Activated T-cell treated with anti-CD3 and anti-CD28 coated beads, Interleukin-2, amount 50 U/mL, for 4 hours (primary cell): Measurements from ENCODE around the gene KLHL17. TPM values are rescaled to one million over a fixed set of nuclear protein-coding genes. Genes with fewer than 3 reads are reported as not detected.

Experiments
- ATAC-seq, 2 donors: fragments of 200-7000 bp; cut with Tn5 transposase; one replicate each; pipeline ENCODE4 v1.10.0; 2021
- DNase-seq: peaks from one replicate; pipeline ENCODE4 v3.0.0-alpha.2; 2020
- H3K27me3 Mint-ChIP-seq: one replicate; pipeline ENCODE4 v1.8.0; 2021; ENCODE audit warnings: low read depth, mixed read lengths
- H3K36me3 Mint-ChIP-seq: one replicate; pipeline ENCODE4 v1.8.0; 2022; ENCODE audit warnings: mixed read lengths; ENCODE audit not compliant: insufficient read depth
- H3K4me1 Mint-ChIP-seq: one replicate; pipeline ENCODE4 v1.8.0; 2021; ENCODE audit warnings: low read depth, mixed read lengths
- H3K4me3 Mint-ChIP-seq: one replicate; pipeline ENCODE4 v1.8.0; 2021; ENCODE audit warnings: mild to moderate bottlenecking, moderate library complexity, mixed read lengths
- H3K9me3 Mint-ChIP-seq: one replicate; pipeline ENCODE4 v1.8.0; 2021; ENCODE audit warnings: mixed read lengths
- total RNA-seq, 3 donors: library from RNA; stranded (reverse); gene quantifications; one replicate each; pipeline ENCODE4 v1.2.1, GENCODE V29; 2021

KLHL17 gene
- total RNA-seq, 3 donors from 2014 or later, result 32.1 to 36.6 (median 34.3) TPM

DNA sequence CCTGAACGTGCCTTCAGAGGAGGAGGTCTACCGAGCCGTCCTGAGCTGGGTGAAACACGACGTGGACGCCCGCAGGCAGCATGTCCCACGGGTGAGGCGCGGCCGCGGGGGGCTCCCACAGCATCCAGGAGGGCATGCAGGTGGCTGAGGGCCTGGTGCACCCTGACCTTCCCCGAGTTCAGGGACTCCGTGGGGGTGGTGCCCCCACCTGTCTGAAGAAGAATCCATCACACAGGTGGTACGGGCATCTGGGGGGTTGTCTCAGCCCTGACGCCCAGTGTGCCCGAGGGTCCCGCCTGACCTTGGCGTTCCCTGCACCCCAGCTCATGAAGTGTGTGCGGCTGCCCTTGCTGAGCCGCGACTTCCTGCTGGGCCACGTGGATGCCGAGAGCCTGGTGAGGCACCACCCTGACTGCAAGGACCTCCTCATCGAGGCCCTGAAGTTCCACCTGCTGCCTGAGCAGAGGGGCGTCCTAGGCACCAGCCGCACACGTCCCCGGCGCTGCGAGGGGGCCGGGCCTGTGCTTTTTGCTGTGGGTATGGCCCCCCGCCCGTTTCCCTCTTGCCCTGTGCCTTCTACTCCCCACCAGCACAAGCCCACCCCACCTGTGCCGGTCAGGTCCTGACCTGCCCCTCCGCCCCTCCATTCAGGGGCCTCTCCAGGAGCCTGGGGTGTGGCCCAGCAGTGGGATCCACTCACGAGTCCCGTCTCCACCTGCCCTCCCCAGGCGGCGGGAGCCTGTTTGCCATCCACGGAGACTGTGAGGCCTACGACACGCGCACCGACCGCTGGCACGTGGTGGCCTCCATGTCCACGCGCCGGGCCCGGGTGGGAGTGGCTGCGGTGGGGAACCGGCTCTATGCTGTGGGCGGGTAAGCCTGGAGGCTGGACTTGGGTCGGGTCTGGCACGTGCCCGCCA is 2.3 kb downstream of the KLHL17 start:
- no peaks in the 10 kb centered on the region for H3K9me3 Mint-ChIP-seq
- no peak for DNase-seq
- peaks cover 22% of the 10 kb centered on the region for H3K4me1 Mint-ChIP-seq
- H3K36me3 Mint-ChIP-seq, result peaks cover 3% of the 10 kb centered on the region
- no peaks in the 10 kb centered on the region for H3K27me3 Mint-ChIP-seq
- ATAC-seq, result no peak
- H3K4me3 Mint-ChIP-seq, result peak overlapping the region; percentile 64

DNA sequence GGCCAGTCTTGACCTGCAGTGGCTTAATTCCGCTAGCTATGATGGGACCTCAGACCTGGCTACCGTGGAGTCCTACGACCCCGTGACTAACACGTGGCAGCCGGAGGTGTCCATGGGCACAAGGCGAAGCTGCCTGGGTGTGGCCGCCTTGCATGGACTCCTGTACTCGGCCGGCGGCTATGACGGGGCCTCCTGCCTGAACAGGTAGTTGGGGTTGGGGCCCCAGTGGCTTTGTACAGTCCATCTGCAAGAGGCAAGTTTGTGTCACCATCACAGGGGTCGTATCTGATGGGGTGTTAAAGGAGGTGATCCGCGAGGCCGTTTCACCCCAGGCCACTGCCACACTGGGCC is 2.9 kb downstream of the KLHL17 start:
- H3K9me3 Mint-ChIP-seq, result no peaks in the 10 kb centered on the region
- no peaks in the 10 kb centered on the region for H3K27me3 Mint-ChIP-seq
- peaks cover 18% of the 10 kb centered on the region for H3K4me1 Mint-ChIP-seq
- H3K4me3 Mint-ChIP-seq, result no peak overlapping the region
- H3K36me3 Mint-ChIP-seq, result peaks cover 2% of the 10 kb centered on the region
- ATAC-seq (no peak), DNase-seq (no peak)

DNA sequence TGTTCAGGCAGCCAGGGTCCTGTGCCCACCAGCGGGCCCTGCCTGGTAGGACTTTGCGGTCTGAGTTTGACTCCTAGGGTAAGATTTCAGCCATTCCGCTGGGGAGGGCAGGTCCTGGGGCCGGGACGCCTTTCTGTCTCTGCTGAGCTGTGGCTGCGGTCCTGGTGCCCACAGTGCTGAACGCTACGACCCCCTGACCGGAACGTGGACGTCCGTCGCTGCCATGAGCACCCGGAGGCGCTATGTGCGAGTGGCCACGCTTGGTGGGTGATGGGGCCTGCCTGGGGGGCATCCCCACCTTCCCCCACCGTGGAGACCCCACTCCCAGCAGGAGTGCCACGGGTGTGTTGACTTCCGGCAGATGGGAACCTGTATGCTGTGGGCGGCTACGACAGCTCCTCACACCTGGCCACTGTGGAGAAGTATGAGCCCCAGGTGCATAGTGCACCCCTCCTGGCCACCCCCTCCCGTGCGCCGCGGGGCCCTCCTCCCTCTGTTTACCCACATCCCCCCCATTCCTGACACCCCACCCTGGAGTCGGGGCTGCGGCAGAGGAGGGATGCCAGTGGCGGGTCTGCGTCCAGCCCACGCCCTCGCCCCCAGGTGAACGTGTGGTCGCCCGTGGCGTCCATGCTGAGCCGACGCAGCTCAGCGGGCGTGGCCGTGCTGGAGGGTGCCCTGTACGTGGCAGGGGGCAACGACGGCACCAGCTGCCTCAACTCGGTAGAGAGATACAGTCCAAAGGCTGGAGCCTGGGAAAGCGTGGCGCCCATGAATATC is 3.6 kb downstream of the KLHL17 start:
- ATAC-seq (no peak), DNase-seq (no peak)
- no peaks in the 10 kb centered on the region for H3K27me3 Mint-ChIP-seq
- peaks cover 15% of the 10 kb centered on the region for H3K4me1 Mint-ChIP-seq
- H3K9me3 Mint-ChIP-seq, result no peaks in the 10 kb centered on the region
- no peak overlapping the region for H3K4me3 Mint-ChIP-seq
- H3K36me3 Mint-ChIP-seq, result no peaks in the 10 kb centered on the region

DNA sequence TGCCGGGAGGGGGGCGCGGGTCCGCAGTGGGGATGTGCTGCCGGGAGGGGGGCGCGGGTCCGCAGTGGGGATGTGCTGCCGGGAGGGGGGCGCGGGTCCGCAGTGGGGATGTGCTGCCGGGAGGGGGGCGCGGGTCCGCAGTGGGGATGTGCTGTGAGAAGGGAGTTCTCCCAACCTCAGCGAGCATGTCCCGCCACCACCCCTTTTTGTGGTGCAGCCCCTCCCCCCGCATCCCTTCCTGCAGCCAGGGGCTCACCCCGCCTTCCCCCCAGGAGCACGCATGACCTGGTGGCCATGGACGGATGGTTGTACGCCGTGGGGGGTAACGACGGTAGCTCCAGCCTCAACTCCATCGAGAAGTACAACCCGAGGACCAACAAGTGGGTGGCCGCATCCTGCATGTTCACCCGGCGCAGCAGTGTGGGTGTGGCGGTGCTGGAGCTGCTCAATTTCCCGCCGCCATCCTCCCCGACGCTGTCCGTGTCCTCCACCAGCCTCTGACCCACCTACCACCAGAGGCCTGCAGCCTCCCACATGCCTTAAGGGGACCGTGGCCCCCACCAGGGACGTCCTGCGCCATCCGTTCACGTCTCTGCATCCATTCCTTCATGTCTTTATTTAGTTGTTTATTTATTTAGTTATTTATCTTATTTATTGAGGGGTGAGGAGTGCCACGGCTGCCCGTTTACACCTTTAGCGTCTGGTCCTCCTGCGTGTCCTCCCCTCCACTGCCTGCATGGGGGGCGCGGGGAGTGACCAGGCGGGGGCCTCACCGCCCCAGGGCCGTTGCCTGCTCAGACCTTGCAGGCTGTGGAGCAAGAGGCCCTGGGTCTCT is 4.5 kb downstream of the KLHL17 start:
- Mint-ChIP-seq H3K36me3 (no peaks in the 10 kb centered on the region), H3K9me3 (no peaks in the 10 kb centered on the region), H3K4me1 (peaks cover 13% of the 10 kb centered on the region), H3K4me3 (no peak overlapping the region), H3K27me3 (no peaks in the 10 kb centered on the region)
- no peak for DNase-seq
- ATAC-seq, result no peak

DNA sequence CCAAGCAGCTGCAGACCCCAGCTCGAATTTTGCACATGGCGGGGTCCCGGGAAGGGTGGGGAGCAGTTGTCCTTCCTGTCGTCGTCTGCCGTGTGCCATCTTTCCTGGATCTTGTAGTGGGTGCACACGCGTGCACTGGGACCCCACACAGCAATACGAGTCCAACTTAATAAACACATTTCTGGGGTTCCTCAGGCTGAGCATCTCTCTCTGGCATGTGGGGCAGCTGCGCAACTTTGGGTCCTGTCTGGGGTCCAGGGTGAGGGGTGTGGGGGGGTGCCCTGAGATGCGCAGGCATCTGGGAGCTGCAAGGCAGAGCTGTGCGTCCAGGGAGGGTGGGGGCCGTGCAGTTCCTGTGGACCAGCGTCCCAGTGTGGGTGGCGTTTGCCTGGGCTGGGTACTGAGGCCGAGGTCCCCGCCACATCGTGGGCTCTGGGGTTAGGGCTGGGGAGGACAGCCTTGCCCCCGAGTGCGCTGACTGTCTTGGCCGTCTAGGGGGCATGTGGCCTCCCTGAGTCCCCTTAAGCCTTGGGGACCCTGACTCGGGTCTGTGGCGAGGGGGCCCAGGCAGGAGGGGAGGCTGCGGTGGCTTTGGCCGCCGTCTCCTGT is 5.2 kb downstream of the KLHL17 start:
- ATAC-seq, result no peak
- no peak for DNase-seq
- Mint-ChIP-seq H3K27me3 (no peaks in the 10 kb centered on the region), H3K4me1 (peaks cover 10% of the 10 kb centered on the region), H3K9me3 (no peaks in the 10 kb centered on the region), H3K4me3 (peak overlapping the region; percentile 54), H3K36me3 (no peaks in the 10 kb centered on the region)

DNA sequence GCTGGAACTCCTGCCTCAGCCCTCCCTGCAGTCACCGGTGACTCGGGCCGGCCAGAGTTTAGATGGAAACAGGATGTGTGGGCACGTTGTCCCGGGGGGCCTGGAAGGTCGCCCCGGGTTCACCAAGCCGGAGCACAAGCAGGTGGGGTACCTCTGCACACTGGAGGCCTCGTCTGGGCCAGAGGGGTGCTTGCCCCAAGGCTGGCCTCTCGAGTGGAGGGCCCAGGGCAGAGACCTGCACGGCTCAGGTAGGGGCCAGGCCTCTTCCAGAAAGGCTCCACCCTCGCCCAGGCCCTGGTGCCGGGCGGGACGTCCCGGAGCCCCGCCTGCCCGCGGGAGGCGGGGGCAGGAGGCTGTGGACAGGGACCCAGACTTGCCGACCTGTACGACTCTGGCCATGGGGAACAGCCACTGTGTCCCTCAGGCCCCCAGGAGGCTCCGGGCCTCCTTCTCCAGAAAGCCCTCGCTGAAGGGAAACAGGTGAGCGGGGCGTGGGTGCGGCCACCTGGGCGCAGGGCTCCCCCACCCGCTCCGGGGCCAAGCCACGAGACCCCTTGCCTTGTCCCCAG is 5.8 kb downstream of the KLHL17 start, which contains the start of gene PLEKHN1:
TSS of gene PLEKHN1 (plus strand) at position 348 of the 569 bp plus-strand sequence. CDS start at position 398, 50 bp downstream.
- Mint-ChIP-seq H3K4me3 (peak within 1 kb of the TSS; percentile 82), H3K4me1 (peaks cover 10% of the 10 kb centered on the region), H3K36me3 (no peaks in the 10 kb centered on the region), H3K27me3 (no peaks in the 10 kb centered on the region), H3K9me3 (no peaks in the 10 kb centered on the region)
- peak; percentile 44 to 51 for ATAC-seq
- no peak for DNase-seq

DNA sequence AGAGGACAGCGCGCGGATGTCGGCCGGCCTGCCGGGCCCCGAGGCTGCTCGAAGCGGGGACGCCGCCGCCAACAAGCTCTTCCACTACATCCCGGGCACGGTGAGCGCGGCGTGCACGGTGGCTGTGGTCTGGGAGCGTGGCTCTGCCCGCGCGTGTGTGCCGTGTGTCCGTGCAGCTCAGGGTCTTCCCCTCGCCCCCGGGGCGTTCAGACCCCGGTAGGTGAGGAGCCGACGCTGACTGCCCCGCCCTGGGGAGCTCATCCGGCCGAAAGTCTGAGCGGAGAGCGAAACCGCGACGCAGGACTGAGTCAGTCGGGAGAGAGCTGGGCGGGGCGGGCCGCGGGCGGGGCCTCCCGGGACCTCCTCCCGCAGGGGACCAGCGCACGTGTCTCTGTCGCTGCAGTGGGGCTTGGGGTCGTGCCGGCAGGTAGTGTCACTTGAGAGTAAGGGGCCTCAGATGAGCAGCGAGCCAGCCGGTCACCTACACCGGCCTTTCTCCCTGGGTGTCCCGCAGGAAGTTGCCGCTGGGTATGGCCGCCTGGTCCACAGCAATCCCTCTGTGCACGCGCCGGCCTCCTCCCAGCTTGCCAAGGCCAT is 6.4 kb downstream of the KLHL17 start:
- Mint-ChIP-seq H3K4me1 (peaks cover 6% of the 10 kb centered on the region), H3K36me3 (no peaks in the 10 kb centered on the region), H3K4me3 (peak overlapping the region; percentile 82), H3K9me3 (no peaks in the 10 kb centered on the region), H3K27me3 (peaks cover 4% of the 10 kb centered on the region)
- ATAC-seq (peak; percentile 95 to 97), DNase-seq (peak; percentile 85)

DNA sequence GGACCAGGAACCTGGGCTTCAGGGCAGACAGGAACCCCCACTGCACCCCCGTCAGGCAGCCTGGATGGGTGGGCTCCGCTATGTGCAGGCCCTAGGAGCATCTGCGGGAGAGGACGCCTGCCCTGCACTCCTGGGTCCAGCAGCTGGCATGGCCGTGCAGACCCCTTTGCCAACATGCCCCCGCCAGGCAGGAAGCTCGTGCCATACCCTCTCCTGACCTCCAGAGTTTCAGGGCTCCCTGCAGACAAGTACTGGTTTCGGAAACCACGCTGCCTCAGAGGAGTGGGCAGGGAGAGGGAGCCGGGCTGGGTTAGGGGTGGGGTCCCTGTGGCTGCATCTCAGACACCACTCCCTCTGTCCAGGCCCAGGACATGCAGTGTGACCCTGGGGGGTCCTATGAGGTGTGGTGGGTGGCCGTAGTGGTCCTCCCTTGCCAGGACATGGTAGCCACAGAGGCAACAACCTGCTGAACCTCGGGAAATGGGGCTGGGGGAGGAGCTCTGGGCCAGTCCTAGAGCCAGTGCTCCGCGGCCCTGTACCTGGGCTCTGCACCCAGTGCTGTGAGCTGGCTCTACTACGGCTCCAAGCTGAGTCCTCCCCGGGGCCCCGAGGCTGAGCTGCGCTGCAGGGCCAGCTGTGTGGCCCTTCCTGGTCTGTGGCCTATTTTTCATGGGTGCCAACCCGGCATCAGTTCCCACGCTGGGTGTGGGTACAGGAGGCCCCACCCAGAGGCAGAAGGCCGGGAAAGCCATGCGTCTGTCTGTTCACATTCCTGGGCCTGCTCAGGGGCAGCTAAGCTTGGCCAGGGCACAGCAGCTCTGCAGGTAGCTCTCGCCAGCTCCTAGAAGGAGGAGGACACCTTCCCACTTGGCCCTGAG is 7.3 kb downstream of the KLHL17 start:
- Mint-ChIP-seq H3K4me3 (no peak overlapping the region), H3K27me3 (peaks cover 4% of the 10 kb centered on the region), H3K4me1 (peaks cover 6% of the 10 kb centered on the region), H3K9me3 (no peaks in the 10 kb centered on the region), H3K36me3 (no peaks in the 10 kb centered on the region)
- ATAC-seq, result no peak
- DNase-seq, result no peak

DNA sequence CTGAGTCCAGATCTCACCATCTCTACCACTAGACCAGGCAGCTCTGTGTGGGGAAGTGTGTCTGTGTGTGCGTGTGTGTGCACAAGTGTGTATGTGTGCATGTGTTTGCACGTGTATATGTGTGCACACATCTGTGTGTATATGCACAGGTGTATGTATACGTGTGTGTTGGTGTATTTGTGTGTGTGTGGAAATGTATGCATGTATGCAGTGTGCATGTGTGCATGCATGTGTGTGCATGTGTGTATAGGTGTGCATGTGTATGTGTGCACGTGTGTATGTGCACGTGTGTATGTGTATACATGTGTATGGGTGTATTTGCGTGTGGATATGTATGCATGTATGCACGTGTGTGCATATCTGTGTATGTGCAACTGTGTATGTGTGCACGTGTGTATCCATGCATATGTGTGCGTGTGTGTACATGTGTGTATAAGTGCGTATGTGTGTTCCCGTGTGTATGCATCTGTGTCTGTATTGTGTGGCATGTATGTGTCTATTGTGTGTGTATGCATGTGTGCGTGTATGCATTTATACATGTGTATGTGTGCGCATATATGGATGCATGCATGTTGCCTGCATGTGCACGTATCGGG is 9.0 kb downstream of the KLHL17 start:
- DNase-seq (no peak), ATAC-seq (no peak)
- Mint-ChIP-seq H3K9me3 (no peaks in the 10 kb centered on the region), H3K36me3 (no peaks in the 10 kb centered on the region), H3K27me3 (peaks cover 6% of the 10 kb centered on the region), H3K4me3 (no peak overlapping the region), H3K4me1 (peaks cover 6% of the 10 kb centered on the region)

DNA sequence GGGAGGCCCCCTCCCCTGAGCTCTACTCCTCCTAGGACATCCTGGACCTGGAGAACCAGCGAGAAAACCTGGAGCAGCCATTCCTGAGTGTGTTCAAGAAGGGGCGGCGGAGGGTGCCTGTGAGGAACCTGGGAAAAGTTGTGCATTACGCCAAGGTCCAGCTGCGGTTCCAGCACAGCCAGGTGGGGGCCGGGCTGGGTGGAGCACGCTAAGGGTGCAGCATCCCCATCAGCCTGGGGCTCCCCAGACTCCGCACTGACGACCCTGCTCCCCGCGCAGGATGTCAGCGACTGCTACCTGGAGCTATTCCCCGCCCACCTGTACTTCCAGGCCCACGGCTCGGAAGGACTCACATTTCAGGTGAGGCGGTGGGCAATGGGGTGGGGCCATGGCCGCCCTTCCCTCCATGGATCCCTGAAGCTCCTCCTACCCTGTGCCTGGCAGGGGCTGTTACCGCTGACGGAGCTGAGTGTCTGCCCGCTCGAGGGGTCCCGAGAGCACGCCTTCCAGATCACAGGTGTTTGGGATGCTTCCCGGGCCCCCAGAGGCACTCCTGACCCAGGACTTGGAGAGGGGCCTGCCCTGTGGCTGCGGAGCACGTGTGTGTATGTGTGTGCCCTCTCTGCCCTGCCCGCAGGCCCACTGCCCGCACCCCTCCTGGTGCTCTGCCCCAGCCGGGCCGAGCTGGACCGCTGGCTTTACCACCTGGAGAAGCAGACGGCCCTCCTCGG is 10.0 kb downstream of the KLHL17 start:
- peaks cover 6% of the 10 kb centered on the region for H3K4me1 Mint-ChIP-seq
- no peak overlapping the region for H3K4me3 Mint-ChIP-seq
- no peaks in the 10 kb centered on the region for H3K9me3 Mint-ChIP-seq
- peaks cover 9% of the 10 kb centered on the region for H3K27me3 Mint-ChIP-seq
- ATAC-seq (no peak), DNase-seq (no peak)
- no peaks in the 10 kb centered on the region for H3K36me3 Mint-ChIP-seq

DNA sequence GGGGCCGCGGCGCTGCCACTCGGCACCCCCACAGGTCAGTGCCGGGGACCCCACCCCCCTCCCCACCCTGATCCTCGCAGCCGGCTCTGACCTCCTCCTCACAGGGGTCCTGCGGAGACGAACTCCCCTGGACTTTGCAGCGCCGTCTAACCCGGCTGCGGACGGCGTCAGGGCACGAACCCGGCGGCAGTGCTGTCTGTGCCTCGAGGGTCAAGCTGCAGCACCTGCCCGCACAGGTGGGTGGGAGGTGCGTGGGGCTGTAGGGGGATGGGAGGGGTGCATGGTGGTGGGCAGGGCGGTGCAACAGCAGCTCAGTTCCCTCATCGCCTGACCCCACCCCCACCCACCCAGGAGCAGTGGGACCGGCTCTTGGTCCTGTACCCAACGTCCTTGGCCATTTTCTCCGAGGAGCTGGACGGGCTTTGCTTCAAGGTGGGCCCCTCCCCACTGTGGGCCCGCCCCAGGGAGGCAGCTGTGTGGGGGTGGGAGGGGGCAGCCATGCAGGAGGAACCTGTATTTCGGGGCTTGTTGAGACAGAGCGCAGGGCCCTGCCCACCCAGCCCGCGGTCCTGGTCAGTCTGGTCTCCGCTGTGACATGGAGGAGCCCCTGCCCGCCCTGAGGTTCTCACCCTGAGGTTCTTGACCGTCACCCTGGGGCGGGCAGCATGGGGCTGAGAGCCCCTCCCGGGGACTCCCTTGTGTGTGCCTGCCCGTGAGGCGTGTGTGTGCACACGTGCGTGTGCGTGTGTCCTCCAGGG is 10.8 kb downstream of the KLHL17 start:
- Mint-ChIP-seq H3K27me3 (peaks cover 14% of the 10 kb centered on the region), H3K4me1 (peaks cover 5% of the 10 kb centered on the region), H3K36me3 (no peaks in the 10 kb centered on the region), H3K9me3 (no peaks in the 10 kb centered on the region), H3K4me3 (no peak overlapping the region)
- ATAC-seq, result no peak
- DNase-seq, result no peak
